ENCODE results near the gene AFDN.
"Not testable (repeated sequence)": the region's sequence is repeated elsewhere in the genome, so short reads cannot be mapped to it uniquely, and the experiment has no call there.

Gene AFDN

GRCh38 chr6:168000198-168001028 is 173.7 kb downstream of the AFDN start:
- no peak for DNase-seq (ENCODE audit: low spot score)

GRCh38 chr6:168001029-168001332 is 174.3 kb downstream of the AFDN start:
- no peak for DNase-seq (ENCODE audit: low spot score)

- not testable (repeated sequence) for DNase-seq (ENCODE audit: low spot score)
These were observed 174.8 kb downstream of the AFDN start for GRCh38 chr6:168001514-168001913.

- DNase-seq (ENCODE audit: low spot score), result no peak
These were observed 176.1 kb downstream of the AFDN start for GRCh38 chr6:168002804-168003203.

GRCh38 chr6:168004023-168004422 is 177.3 kb downstream of the AFDN start:
- DNase-seq (ENCODE audit: low spot score), result no peak

GRCh38 chr6:168004945-168005344 is 178.2 kb downstream of the AFDN start:
- DNase-seq (ENCODE audit: low spot score), result no peak

- DNase-seq (ENCODE audit: low spot score), result no peak
These were observed 179.1 kb downstream of the AFDN start for GRCh38 chr6:168005796-168006195.

- no peak for DNase-seq (ENCODE audit: low spot score)
These were observed 181.1 kb downstream of the AFDN start for GRCh38 chr6:168007592-168008338.

GRCh38 chr6:168009331-168009730 is 182.6 kb downstream of the AFDN start:
- DNase-seq (ENCODE audit: low spot score), result no peak

GRCh38 chr6:168011291-168011690 is 184.6 kb downstream of the AFDN start:
- no peak for DNase-seq (ENCODE audit: low spot score)

GRCh38 chr6:168012431-168013249 is 185.9 kb downstream of the AFDN start:
- DNase-seq (ENCODE audit: low spot score), result no peak

- DNase-seq (ENCODE audit: low spot score), result no peak
These were observed 186.7 kb downstream of the AFDN start for GRCh38 chr6:168013250-168013915.

- DNase-seq (ENCODE audit: low spot score), result no peak
These were observed 187.7 kb downstream of the AFDN start for GRCh38 chr6:168014428-168014827.

- no peak for DNase-seq (ENCODE audit: low spot score)
These were observed 188.3 kb downstream of the AFDN start for GRCh38 chr6:168015009-168015408.

GRCh38 chr6:168015482-168016175 is 188.9 kb downstream of the AFDN start:
- no peak for DNase-seq (ENCODE audit: low spot score)

- DNase-seq (ENCODE audit: low spot score), result no peak
These were observed 189.5 kb downstream of the AFDN start for GRCh38 chr6:168016176-168016620.

GRCh38 chr6:168016721-168017525 is 190.2 kb downstream of the AFDN start:
- DNase-seq (ENCODE audit: low spot score), result no peak

GRCh38 chr6:168017629-168018028 is 190.9 kb downstream of the AFDN start:
- DNase-seq (ENCODE audit: low spot score), result no peak

GRCh38 chr6:168018664-168019063 is 192.0 kb downstream of the AFDN start:
- no peak for DNase-seq (ENCODE audit: low spot score)

- no peak for DNase-seq (ENCODE audit: low spot score)
These were observed 193.5 kb downstream of the AFDN start for GRCh38 chr6:168020242-168020641.

GRCh38 chr6:168021581-168021980 is 194.9 kb downstream of the AFDN start:
- no peak for DNase-seq (ENCODE audit: low spot score)
